Bronchial epithelial cell (primary cell): ENCODE data around the gene ANKS1A. TPM values are rescaled to one million over a fixed set of nuclear protein-coding genes. Genes with fewer than 3 reads are reported as not detected.

Experiments used
- DNase-seq: peaks from one replicate; pipeline ENCODE4 v3.0.0-alpha.2; 2010; ENCODE audit warnings: low read depth
- FAIRE-seq: peaks from 2 replicates; lab custom pipeline; 2011; peaks lifted over from hg19 to GRCh38; lab: Jason Lieb, UNC
- H3K27me3 ChIP-seq: 2 replicates; pipeline ENCODE4 v1.5.1; 2011; ENCODE audit warnings: low read length; ENCODE audit not compliant: control insufficient read depth, insufficient read depth
- H3K36me3 ChIP-seq: 2 replicates; pipeline ENCODE4 v1.5.1; 2011; ENCODE audit warnings: low read length; ENCODE audit not compliant: control insufficient read depth, insufficient read depth
- H3K4me3 ChIP-seq: 2 replicates; pipeline ENCODE4 v1.5.1; 2011; ENCODE audit warnings: mild to moderate bottlenecking, low read depth, low read length, control low read depth
- CTCF ChIP-seq: IDR thresholded peaks from 2 replicates; pipeline ENCODE4 v1.5.1; 2011; ENCODE audit warnings: mild to moderate bottlenecking, moderate library complexity, low read length, control low read depth, inconsistent platforms; ENCODE audit not compliant: insufficient read depth, severe bottlenecking
- total RNA-seq: library from RNA; depleted of rRNA; stranded (reverse); fragments of >200 nt; gene quantifications from 2 replicates; pipeline ENCODE4 v1.2.1, GENCODE V29; 2014

Gene ANKS1A
- total RNA-seq, 1 donor from 2014 or later, result 9.5 TPM

GRCh38 chr6:35139924-35140638, 251.0 kb downstream of the ANKS1A start:
- FAIRE-seq (peak; percentile 13), DNase-seq (peak; percentile 58)
- Histone ChIP-seq H3K36me3 (no peaks in the 10 kb centered on the region), H3K4me3 (no peak overlapping the region), H3K27me3 (peaks cover 2% of the 10 kb centered on the region)
- peak; percentile 71 for TF ChIP-seq CTCF

- H3K27me3 ChIP-seq, result peaks cover 2% of the 10 kb centered on the region
- DNase-seq, result no peak
- no peaks in the 10 kb centered on the region for H3K36me3 ChIP-seq
- FAIRE-seq, result no peak
- H3K4me3 ChIP-seq, result peak overlapping the region; percentile 19
- TF ChIP-seq CTCF, result no peak
Observed at GRCh38 chr6:35140639-35141006, 251.6 kb downstream of the ANKS1A start.

Other genes with a start within 250 kb of the ANKS1A start
- 62.1 and 64.9 TPM in 2 replicates for gene ILRUN, start 192.5 kb upstream of the ANKS1A start, total RNA-seq
- gene SNRPC, start 131.8 kb upstream of the ANKS1A start, total RNA-seq, result 46.6 and 62.6 TPM in 2 replicates
- gene BLTP3A, start 97.2 kb upstream of the ANKS1A start, total RNA-seq, result 7.8 and 8.2 TPM in 2 replicates
- gene TAF11, start 1.2 kb upstream of the ANKS1A start, total RNA-seq, result 26.0 and 30.5 TPM in 2 replicates